ENCODE data around the gene HRC.

The HRC gene

DNA sequence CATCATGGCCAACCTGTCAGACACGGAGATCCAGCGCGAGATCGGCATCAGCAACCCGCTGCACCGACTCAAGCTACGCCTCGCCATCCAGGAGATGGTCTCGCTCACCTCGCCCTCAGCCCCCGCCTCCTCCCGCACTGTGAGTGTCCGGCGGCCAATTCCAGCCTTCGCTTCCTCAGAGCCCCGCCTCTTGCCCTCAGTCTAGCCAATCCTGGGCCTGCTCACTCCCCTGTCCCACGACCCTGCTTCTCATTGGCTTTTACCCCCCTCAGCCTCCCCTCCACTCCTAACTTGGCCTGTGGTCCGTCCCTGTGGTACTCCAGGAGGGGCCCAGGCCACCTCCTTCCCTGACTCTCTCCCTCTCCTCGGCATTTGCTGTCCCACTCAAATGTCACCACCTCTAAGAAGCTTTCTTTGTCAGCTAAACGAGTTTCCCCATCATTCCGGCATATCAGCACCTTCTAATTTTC, 12.3 kb downstream of the HRC start:
- no peak for TF ChIP-seq EZH2phosphoT487 (IDR thresholded peaks at IDR 0.05; ENCODE audit: low read depth)
- TF ChIP-seq, protein P1, sequence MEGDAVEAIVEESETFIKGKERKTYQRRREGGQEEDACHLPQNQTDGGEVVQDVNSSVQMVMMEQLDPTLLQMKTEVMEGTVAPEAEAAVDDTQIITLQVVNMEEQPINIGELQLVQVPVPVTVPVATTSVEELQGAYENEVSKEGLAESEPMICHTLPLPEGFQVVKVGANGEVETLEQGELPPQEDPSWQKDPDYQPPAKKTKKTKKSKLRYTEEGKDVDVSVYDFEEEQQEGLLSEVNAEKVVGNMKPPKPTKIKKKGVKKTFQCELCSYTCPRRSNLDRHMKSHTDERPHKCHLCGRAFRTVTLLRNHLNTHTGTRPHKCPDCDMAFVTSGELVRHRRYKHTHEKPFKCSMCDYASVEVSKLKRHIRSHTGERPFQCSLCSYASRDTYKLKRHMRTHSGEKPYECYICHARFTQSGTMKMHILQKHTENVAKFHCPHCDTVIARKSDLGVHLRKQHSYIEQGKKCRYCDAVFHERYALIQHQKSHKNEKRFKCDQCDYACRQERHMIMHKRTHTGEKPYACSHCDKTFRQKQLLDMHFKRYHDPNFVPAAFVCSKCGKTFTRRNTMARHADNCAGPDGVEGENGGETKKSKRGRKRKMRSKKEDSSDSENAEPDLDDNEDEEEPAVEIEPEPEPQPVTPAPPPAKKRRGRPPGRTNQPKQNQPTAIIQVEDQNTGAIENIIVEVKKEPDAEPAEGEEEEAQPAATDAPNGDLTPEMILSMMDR (IDR thresholded peaks at IDR 0.05; ENCODE audit: low read depth, low read length) = no peak
- no peaks in the 10 kb centered on the region for H3K9me3 ChIP-seq (ENCODE audit: insufficient read depth, low read length)
- H3K4me2 ChIP-seq (ENCODE audit: low read length) = no peak overlapping the region
- H3K4me3 ChIP-seq (ENCODE audit: low read length) = no peak overlapping the region
- H3K4me1 ChIP-seq (ENCODE audit: low read length) = peaks cover 12% of the 10 kb centered on the region
- H4K20me1 ChIP-seq (ENCODE audit: insufficient read depth, low read length) = no peaks in the 10 kb centered on the region
- no peaks in the 10 kb centered on the region for H3K79me2 ChIP-seq (ENCODE audit: low read length)
- no peak overlapping the region for H3K9ac ChIP-seq (ENCODE audit: low read length)
- H3K27ac ChIP-seq (ENCODE audit: low read length) = no peak overlapping the region
- H3K27me3 ChIP-seq (ENCODE audit: low read depth, low read length) = no peaks in the 10 kb centered on the region
- H3K36me3 ChIP-seq (replicated peaks; ENCODE audit: low read depth, low read length) = peaks cover 7% of the 10 kb centered on the region
- H2AFZ ChIP-seq (ENCODE audit: low read depth, low read length) = no peak overlapping the region

DNA sequence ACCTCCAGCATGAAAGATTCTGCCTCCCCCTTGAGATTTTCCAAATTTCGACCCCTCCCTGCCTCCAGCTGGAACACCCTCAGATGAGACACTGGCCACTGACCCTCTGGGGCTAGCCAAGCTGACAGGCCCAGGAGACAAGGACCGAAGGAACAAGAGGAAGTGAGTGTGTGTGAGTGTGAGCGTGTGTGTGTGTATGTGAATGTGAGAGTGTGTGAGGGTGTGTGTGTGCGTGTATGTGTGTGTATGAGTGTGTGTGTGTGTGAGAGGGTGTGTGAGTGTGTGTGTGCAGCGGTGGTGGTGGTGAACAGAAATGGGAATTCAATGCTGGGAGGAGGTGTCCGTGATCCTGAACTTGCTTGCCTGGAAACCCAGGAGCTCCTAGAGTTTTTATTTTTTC, 13.8 kb downstream of the HRC start:
- no peak overlapping the region for H3K4me3 ChIP-seq (ENCODE audit: low read length)
- no peak overlapping the region for H3K9ac ChIP-seq (ENCODE audit: low read length)
- H4K20me1 ChIP-seq (ENCODE audit: insufficient read depth, low read length) = no peaks in the 10 kb centered on the region
- H3K36me3 ChIP-seq (replicated peaks; ENCODE audit: low read depth, low read length) = peaks cover 11% of the 10 kb centered on the region
- no peak overlapping the region for H3K4me2 ChIP-seq (ENCODE audit: low read length)
- no peak for TF ChIP-seq EZH2phosphoT487 (IDR thresholded peaks at IDR 0.05; ENCODE audit: low read depth)
- TF ChIP-seq, protein P1 (IDR thresholded peaks at IDR 0.05; ENCODE audit: low read depth, low read length) = no peak
- no peak overlapping the region for H2AFZ ChIP-seq (ENCODE audit: low read depth, low read length)
- H3K4me1 ChIP-seq (ENCODE audit: low read length) = peaks cover 12% of the 10 kb centered on the region
- H3K27me3 ChIP-seq (ENCODE audit: low read depth, low read length) = no peaks in the 10 kb centered on the region
- H3K27ac ChIP-seq (ENCODE audit: low read length) = no peak overlapping the region
- no peaks in the 10 kb centered on the region for H3K9me3 ChIP-seq (ENCODE audit: insufficient read depth, low read length)
- no peaks in the 10 kb centered on the region for H3K79me2 ChIP-seq (ENCODE audit: low read length)

DNA sequence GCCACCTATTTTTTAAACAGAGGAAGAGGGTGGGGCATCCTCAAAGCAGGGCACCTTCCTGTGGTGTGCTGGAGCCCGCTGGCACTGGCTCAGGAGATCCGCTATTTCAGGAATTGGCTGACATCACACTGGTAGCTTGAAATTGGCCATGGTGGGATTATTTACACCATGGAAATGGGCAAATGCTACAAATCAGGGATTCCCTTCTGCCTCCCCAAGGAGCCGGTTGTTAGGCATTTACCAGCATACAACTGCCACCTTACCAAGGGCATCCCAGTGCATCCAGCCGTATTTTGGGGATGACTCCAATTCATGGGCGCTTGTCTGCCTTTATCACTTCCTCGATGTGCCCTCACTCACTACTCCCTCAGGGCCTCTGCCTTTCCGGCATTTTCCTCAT, 14.2 kb downstream of the HRC start:
- Histone ChIP-seq H3K36me3 (replicated peaks; ENCODE audit: low read depth, low read length) (peaks cover 11% of the 10 kb centered on the region), H3K9ac (ENCODE audit: low read length) (no peak overlapping the region), H3K4me2 (ENCODE audit: low read length) (no peak overlapping the region), H3K79me2 (ENCODE audit: low read length) (no peaks in the 10 kb centered on the region), H3K4me3 (ENCODE audit: low read length) (no peak overlapping the region), H4K20me1 (ENCODE audit: insufficient read depth, low read length) (no peaks in the 10 kb centered on the region), H3K4me1 (ENCODE audit: low read length) (peaks cover 8% of the 10 kb centered on the region), H2AFZ (ENCODE audit: low read depth, low read length) (no peak overlapping the region), H3K27ac (ENCODE audit: low read length) (no peak overlapping the region), H3K27me3 (ENCODE audit: low read depth, low read length) (no peaks in the 10 kb centered on the region), H3K9me3 (ENCODE audit: insufficient read depth, low read length) (no peaks in the 10 kb centered on the region)
- TF ChIP-seq, protein P1 (IDR thresholded peaks at IDR 0.05; ENCODE audit: low read depth, low read length) = no peak
- TF ChIP-seq EZH2phosphoT487 (IDR thresholded peaks at IDR 0.05; ENCODE audit: low read depth) = no peak

DNA sequence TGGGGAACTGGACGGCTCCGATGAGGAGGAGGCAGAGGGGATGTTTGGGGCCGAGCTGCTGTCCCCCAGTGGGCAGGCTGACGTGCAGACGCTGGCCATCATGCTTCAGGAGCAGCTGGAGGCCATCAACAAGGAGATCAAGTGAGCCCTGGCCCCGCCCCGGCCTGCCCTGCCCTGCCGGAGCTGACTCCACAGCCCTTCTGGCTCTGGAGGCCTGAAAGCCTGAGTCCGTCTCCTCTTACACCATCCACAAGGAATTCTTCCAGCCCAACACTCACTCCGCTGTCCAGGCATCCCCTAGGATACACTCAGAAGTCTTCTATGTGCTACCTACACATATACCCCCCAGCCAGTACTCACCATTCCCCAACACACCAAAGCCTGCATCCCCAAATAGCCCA, 18.4 kb downstream of the HRC start:
- no peak overlapping the region for H2AFZ ChIP-seq (ENCODE audit: low read depth, low read length)
- H3K36me3 ChIP-seq (replicated peaks; ENCODE audit: low read depth, low read length) = peaks cover 34% of the 10 kb centered on the region
- H3K27me3 ChIP-seq (ENCODE audit: low read depth, low read length) = no peaks in the 10 kb centered on the region
- H3K9ac ChIP-seq (ENCODE audit: low read length) = no peak overlapping the region
- H3K79me2 ChIP-seq (ENCODE audit: low read length) = no peaks in the 10 kb centered on the region
- no peak overlapping the region for H3K4me2 ChIP-seq (ENCODE audit: low read length)
- H3K4me3 ChIP-seq (ENCODE audit: low read length) = no peak overlapping the region
- no peaks in the 10 kb centered on the region for H4K20me1 ChIP-seq (ENCODE audit: insufficient read depth, low read length)
- H3K9me3 ChIP-seq (ENCODE audit: insufficient read depth, low read length) = no peaks in the 10 kb centered on the region
- no peaks in the 10 kb centered on the region for H3K4me1 ChIP-seq (ENCODE audit: low read length)
- no peak for TF ChIP-seq EZH2phosphoT487 (IDR thresholded peaks at IDR 0.05; ENCODE audit: low read depth)
- TF ChIP-seq, protein P1 (IDR thresholded peaks at IDR 0.05; ENCODE audit: low read depth, low read length) = no peak
- no peak overlapping the region for H3K27ac ChIP-seq (ENCODE audit: low read length)

Measured in OCI-LY3 (cell line).